GM18507 (cell line): ENCODE results near the gene ZBTB8A.

Experiments
- DNase-seq: peaks from one replicate; pipeline ENCODE4 v3.0.0; 2011; ENCODE audit warnings: low read depth; ENCODE audit not compliant: insufficient read length; ENCODE audit errors: extremely low spot score
- FAIRE-seq: peaks from 2 replicates; lab custom pipeline; 2011; peaks lifted over from hg19 to GRCh38; lab: Jason Lieb, UNC

ZBTB8A gene

GRCh38 chr1:32650248-32650751 is 111.1 kb downstream of the ZBTB8A start, which contains the start of gene ZBTB8OS:
Gene ZBTB8OS (minus strand): TSS chr1:32650550. CDS start chr1:32650529, 21 bp downstream.
- FAIRE-seq (no peak), DNase-seq (peak; percentile 69)

DNA sequence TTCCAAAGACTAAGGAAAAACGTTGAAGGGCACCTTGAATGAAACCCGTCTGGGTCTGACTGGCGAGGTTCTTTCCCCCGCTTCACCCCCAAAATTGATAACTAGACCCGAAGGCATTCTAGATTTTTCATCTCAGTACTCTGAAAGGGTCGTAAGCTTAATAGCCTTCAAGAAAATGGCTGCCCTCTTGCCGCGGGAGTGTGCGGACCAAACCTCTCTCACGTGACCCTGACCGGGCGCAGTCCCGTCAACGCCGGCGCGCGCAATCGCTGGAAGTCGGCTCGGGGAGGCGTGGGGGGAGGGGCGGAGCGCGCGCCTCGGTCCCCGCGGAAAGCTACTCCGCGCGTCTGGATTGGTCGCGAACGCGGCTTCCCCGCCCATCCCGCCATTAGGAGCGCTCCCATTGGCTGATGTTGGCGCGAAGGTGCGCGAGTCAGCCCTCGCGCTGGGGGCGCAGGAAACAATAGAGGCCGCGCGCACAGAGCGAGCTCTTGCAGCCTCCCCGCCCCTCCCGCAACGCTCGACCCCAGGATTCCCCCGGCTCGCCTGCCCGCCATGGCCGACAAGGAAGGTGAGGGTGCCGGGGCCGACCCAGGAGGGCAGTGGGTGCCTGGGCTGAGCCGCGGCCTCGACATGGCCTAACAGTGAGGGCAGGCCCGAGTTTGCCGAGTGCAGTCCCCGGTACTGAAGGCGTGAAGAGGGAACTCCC is 111.7 kb downstream of the ZBTB8A start, which contains the start of gene RBBP4:
TSS of gene RBBP4 (plus strand) at position 457 of the 709 bp plus-strand sequence. CDS start at position 556, 99 bp downstream.
- peak; percentile 93 for DNase-seq
- peak; percentile 93 for FAIRE-seq

DNA sequence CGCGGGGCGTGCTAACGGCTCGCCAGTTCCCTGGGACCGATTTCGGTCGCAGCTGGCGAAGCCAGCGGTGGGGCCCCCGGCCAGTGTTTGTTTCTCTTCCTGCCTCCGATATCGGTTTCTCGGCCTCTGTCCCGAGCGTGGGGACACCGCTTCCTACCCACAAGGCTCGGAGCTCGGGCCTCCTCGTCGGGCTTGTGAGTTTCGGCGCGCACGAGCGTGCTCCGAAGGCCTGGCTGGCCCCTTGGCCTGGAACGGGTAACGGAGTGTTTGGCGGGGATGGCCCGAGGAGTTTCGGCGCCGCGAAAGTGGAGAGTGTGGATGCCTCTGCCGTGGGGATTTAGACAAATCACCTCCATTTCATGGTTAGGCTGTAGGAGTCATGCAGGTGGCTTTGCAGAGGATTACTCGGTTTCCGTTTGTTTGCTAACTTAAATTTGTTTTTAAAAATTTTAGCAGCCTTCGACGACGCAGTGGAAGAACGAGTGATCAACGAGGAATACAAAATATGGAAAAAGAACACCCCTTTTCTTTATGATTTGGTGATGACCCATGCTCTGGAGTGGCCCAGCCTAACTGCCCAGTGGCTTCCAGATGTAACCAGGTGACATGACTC is 112.3 kb downstream of the ZBTB8A start:
- DNase-seq (peak; percentile 18), FAIRE-seq (peak; percentile 36)

DNA sequence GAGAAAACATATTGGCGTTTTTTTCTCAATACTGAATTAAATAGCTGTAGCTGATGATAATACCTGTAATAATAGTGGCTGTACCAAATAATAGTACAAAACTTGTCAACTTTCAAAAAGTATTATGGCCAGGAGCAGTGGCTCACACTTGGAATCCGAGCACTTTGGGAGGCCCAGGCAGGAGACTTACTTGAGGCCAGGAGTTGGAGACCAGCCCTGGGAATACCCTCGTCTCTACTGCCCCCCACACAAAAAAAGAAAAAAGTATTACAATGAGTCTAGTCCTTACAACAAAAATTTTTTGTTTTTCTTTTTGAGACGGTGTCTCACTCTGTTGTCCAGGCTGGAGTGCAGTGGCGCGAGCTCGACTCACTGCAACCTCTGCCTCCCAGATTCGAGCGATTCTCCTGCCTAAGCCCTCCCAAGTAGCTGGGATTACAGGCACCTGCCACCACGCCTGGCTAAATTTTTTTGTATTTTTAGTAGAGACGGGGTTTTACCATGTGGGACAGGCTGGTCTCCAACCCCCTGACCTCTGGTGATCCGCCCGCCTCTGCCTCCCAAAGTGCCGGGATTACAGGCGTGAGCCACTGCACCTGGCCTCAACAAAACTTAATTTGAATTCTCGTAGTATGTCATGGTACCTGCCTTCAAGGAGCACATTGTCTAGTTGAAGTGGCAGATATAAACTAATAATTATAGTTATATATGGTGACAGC is 113.2 kb downstream of the ZBTB8A start:
- no peak for DNase-seq
- no peak for FAIRE-seq
